GM21367 (cell line): ENCODE data around the gene MRE11.

Experiments used
- ATAC-seq: cut with Tn5 transposase; IDR thresholded peaks from one replicate; pipeline ENCODE4 v1.9.1; 2021; ENCODE audit not compliant: unreplicated experiment

Gene MRE11

GRCh38 chr11:94493281-94494125 is at the start of gene MRE11, which contains the start of gene ANKRD49:
MRE11 (minus strand) TSS chr11:94493844; CDS start chr11:94492801, 1,043 bp downstream.
ANKRD49 (plus strand) TSS chr11:94493984; CDS start chr11:94496694, 2,710 bp downstream.
- peak; percentile 100 for ATAC-seq

- ATAC-seq, result no peak
Measured at GRCh38 chr11:94539420-94539819, 45.8 kb upstream of the MRE11 start.

- ATAC-seq, result no peak
Measured at GRCh38 chr11:94537031-94537600, 43.5 kb upstream of the MRE11 start.

GRCh38 chr11:94536386-94536785 is 42.7 kb upstream of the MRE11 start:
- no peak for ATAC-seq

GRCh38 chr11:94533696-94534630 is 40.3 kb upstream of the MRE11 start:
- no peak for ATAC-seq

- ATAC-seq, result no peak
Measured at GRCh38 chr11:94533206-94533605, 39.6 kb upstream of the MRE11 start.

GRCh38 chr11:94532211-94532610 is 38.6 kb upstream of the MRE11 start:
- ATAC-seq, result no peak

- no peak for ATAC-seq
Measured at GRCh38 chr11:94528551-94528950, 34.9 kb upstream of the MRE11 start.

GRCh38 chr11:94526645-94527438 is 33.2 kb upstream of the MRE11 start:
- ATAC-seq, result no peak

GRCh38 chr11:94525546-94526324 is 32.1 kb upstream of the MRE11 start:
- no peak for ATAC-seq

GRCh38 chr11:94524341-94524740 is 30.7 kb upstream of the MRE11 start:
- no peak for ATAC-seq

GRCh38 chr11:94521684-94522083 is 28.0 kb upstream of the MRE11 start:
- peak; percentile 61 for ATAC-seq

GRCh38 chr11:94519478-94520084 is 25.9 kb upstream of the MRE11 start:
- ATAC-seq, result no peak

- no peak for ATAC-seq
Measured at GRCh38 chr11:94518300-94518699, 24.7 kb upstream of the MRE11 start.

GRCh38 chr11:94516725-94517124 is 23.1 kb upstream of the MRE11 start:
- ATAC-seq, result no peak

- ATAC-seq, result no peak
Measured at GRCh38 chr11:94515398-94515797, 21.8 kb upstream of the MRE11 start.

- ATAC-seq, result no peak
Measured at GRCh38 chr11:94513091-94513490, 19.4 kb upstream of the MRE11 start.

GRCh38 chr11:94511932-94512781 is 18.5 kb upstream of the MRE11 start, which contains the start of gene C11orf97:
C11orf97 (plus strand) TSS chr11:94512461; CDS start chr11:94512529, 68 bp downstream.
- ATAC-seq, result peak; percentile 83
